Endothelial cell of umbilical vein (primary cell): ENCODE results near the gene PCDHGA2. TPM values are rescaled to one million over a fixed set of nuclear protein-coding genes. Genes with fewer than 3 reads are reported as not detected.

ENCODE experiments used
- BruUV-seq: library from RNA; stranded (reverse); fragments of 400-500 nt; replicated peaks from 2 replicates; lab custom pipeline; 2021; lab: Mats Ljungman, UMichigan
- CTCF ChIA-PET: fragments of 300-600, 350-600 bp; sonication (Branson Sonifier 250); formaldehyde crosslinking; loops from one replicate; lab custom pipeline; 2021; ENCODE audit warnings: antibody characterized with exemption, inconsistent platforms; lab: Charles Lee
- POLR2A ChIA-PET: fragments of 300-600, 350-600 bp; sonication (Branson Sonifier 250); formaldehyde crosslinking; loops from one replicate; lab custom pipeline; 2021; ENCODE audit warnings: antibody characterized with exemption, inconsistent platforms; lab: Charles Lee
- DNase-seq: peaks from one replicate; pipeline ENCODE4 v3.0.0-alpha.2; 2011; ENCODE audit warnings: low read depth, low spot score
- FAIRE-seq: peaks from 2 replicates; lab custom pipeline; 2011; peaks lifted over from hg19 to GRCh38; lab: Jason Lieb, UNC
- H2AFZ ChIP-seq: 2 replicates; pipeline ENCODE4 v1.6.0; 2012; ENCODE audit warnings: low read depth, low read length, control low read depth, inconsistent platforms
- H3K27ac ChIP-seq: 2 replicates; pipeline ENCODE4 v1.5.1; 2011; ENCODE audit warnings: low read depth, mild to moderate bottlenecking, control low read depth, low read length, moderate library complexity; ENCODE audit not compliant: insufficient read depth
- H3K27me3 ChIP-seq, 2 experiments: 2 replicates each; pipeline versions ENCODE4 v1.6.0 to v1.6.1; 2011; ENCODE audit warnings: low read length in 2 of 2, mixed read lengths in 1 of 2; ENCODE audit not compliant: control insufficient read depth in 2 of 2, insufficient read depth in 2 of 2
- H3K36me3 ChIP-seq, 2 experiments: 2 replicates in 1 of 2; 3 replicates in 1 of 2; pipeline ENCODE4 v1.5.1; 2011; ENCODE audit warnings: low read length in 2 of 2, mild to moderate bottlenecking in 1 of 2, moderate library complexity in 1 of 2; ENCODE audit not compliant: control insufficient read depth in 2 of 2, insufficient read depth in 2 of 2; ENCODE audit errors: extremely low read depth in 1 of 2
- H3K4me1 ChIP-seq: 3 replicates; pipeline ENCODE4 v1.5.1; 2011; ENCODE audit warnings: mild to moderate bottlenecking, low read length; ENCODE audit not compliant: control insufficient read depth, insufficient read depth; ENCODE audit errors: extremely low read depth
- H3K4me2 ChIP-seq: 2 replicates; pipeline ENCODE4 v1.6.1; 2011; ENCODE audit warnings: low read length, control low read depth, mixed read lengths; ENCODE audit not compliant: insufficient read depth
- H3K4me3 ChIP-seq, 3 experiments: fragments of 200-600 bp in 1 of 3; sonication (generic), shearing (Covaris generic) in 1 of 3; replicated peaks in 1 of 3; 2 replicates each; pipeline ENCODE4 v1.5.1; 2011 to 2016; ENCODE audit warnings: control low read depth in 3 of 3, low read length in 3 of 3, mild to moderate bottlenecking in 2 of 3, inconsistent platforms in 1 of 3, low read depth in 1 of 3, moderate library complexity in 1 of 3; ENCODE audit not compliant: insufficient read depth in 1 of 3
- H3K79me2 ChIP-seq: 2 replicates; pipeline ENCODE4 v1.6.0; 2012; ENCODE audit warnings: low read length, inconsistent platforms; ENCODE audit not compliant: control insufficient read depth, insufficient read depth
- H3K9ac ChIP-seq: replicated peaks from 2 replicates; pipeline ENCODE3; 2011; ENCODE audit warnings: low read length, control low read depth; ENCODE audit not compliant: insufficient read depth; ENCODE audit errors: extremely low read depth
- H3K9me1 ChIP-seq: replicated peaks from 3 replicates; pipeline ENCODE4 v1.6.0; 2011; ENCODE audit warnings: mild to moderate bottlenecking, low read length; ENCODE audit not compliant: control insufficient read depth, insufficient read depth; ENCODE audit errors: extremely low read depth
- H3K9me3 ChIP-seq: replicated peaks from 2 replicates; pipeline ENCODE4 v1.5.1; 2012; ENCODE audit warnings: low read length, inconsistent platforms; ENCODE audit not compliant: control insufficient read depth, insufficient read depth
- H4K20me1 ChIP-seq: replicated peaks from 2 replicates; pipeline ENCODE3; 2011; ENCODE audit warnings: mild to moderate bottlenecking, low read length; ENCODE audit not compliant: control insufficient read depth, insufficient read depth; ENCODE audit errors: extremely low read depth
- FOS ChIP-seq: IDR thresholded peaks from 2 replicates; pipeline ENCODE4 v1.6.1; 2011; ENCODE audit warnings: mild to moderate bottlenecking, low read length, moderate library complexity, borderline replicate concordance; ENCODE audit not compliant: insufficient read depth
- GATA2 ChIP-seq: IDR thresholded peaks from 2 replicates; pipeline ENCODE4 v1.7.0; 2011; ENCODE audit warnings: low read depth, mild to moderate bottlenecking, moderate library complexity, mixed read lengths, low read length; ENCODE audit not compliant: insufficient read length, insufficient read depth
- JUN ChIP-seq: IDR thresholded peaks from 2 replicates; pipeline ENCODE4 v1.6.1; 2011; ENCODE audit warnings: borderline replicate concordance, low read depth; ENCODE audit not compliant: insufficient read length, insufficient read depth
- dilution Hi-C: fragments of 300-500 bp; cut with MboI; formaldehyde crosslinking; loops from one replicate; pipeline ENCODE4 v1.15.0; 2019; ENCODE audit warnings: low sequenced_read_pairs; ENCODE audit not compliant: extremely low pct_ligation_motif_present
- intact Hi-C: fragments of 100-400 bp; cut with micrococcal nuclease; formaldehyde crosslinking; loops from one replicate; pipeline ENCODE4 v1.10.0; 2022
- polyA plus RNA-seq, 4 experiments: library from polyadenylated mRNA; depleted of rRNA in 3 of 4; stranded (reverse) in 3 of 4; unstranded in 1 of 4; fragments of >200 nt; gene quantifications; 2 replicates each; pipeline versions ENCODE4 v1.2.1 to v1.2.3, GENCODE V29; 2011 to 2012; ENCODE audit warnings: missing spikeins in 1 of 4
- total RNA-seq: library from RNA; stranded (reverse); gene quantifications from 2 replicates; pipeline ENCODE4 v1.2.3, GENCODE V29; 2021

Gene PCDHGA2
- total and polyA plus RNA-seq, 2 donors (not counting 3 experiments of a cell fraction or from before 2014, with no cell fraction given) = 1.2 to 2.0 TPM

GRCh38 chr5:141298376-141298775 is 40.2 kb upstream of the PCDHGA2 start:
- no peak overlapping the region for H3K4me3 ChIP-seq
- H3K4me1 ChIP-seq = no peaks in the 10 kb centered on the region
- H2AFZ ChIP-seq = no peak overlapping the region
- H3K79me2 ChIP-seq = no peaks in the 10 kb centered on the region
- no peaks in the 10 kb centered on the region for H3K36me3 ChIP-seq
- dilution Hi-C loops (no loop called here), intact Hi-C loops (no loop called here)
- CTCF ChIA-PET = interaction anchor here (1.4 kb wide), 1 partner anchor 21 kb away, joined by 3 read pairs; no protein-coding TSS in a partner anchor
- POLR2A ChIA-PET = no interaction called here
- no peak overlapping the region for H3K27ac ChIP-seq
- TF ChIP-seq JUN (no peak), FOS (no peak)
- no peaks in the 10 kb centered on the region for H4K20me1 ChIP-seq
- BruUV-seq = no TSS peak
- no peak overlapping the region for H3K9ac ChIP-seq
- H3K9me1 ChIP-seq = no peaks in the 10 kb centered on the region
- no peaks in the 10 kb centered on the region for H3K27me3 ChIP-seq
- no peak for DNase-seq
- FAIRE-seq = no peak
- no peak overlapping the region for H3K4me2 ChIP-seq
- no peaks in the 10 kb centered on the region for H3K9me3 ChIP-seq

GRCh38 chr5:141303756-141304155 is 34.8 kb upstream of the PCDHGA2 start, which contains the start of gene SLC25A2:
TSS of gene SLC25A2 (minus strand) at chr5:141304049. CDS start at chr5:141303865, 184 bp downstream.
- no TSS peak for BruUV-seq
- H3K9me3 ChIP-seq = no peaks in the 10 kb centered on the region

More at GRCh38 chr5:141303756-141304155, 34.8 kb upstream of the PCDHGA2 start, which contains the start of gene SLC25A2:
- no peak for TF ChIP-seq GATA2
- ChIA-PET CTCF (no interaction called here), POLR2A (no interaction called here)
- no peaks in the 10 kb centered on the region for H3K36me3 ChIP-seq
- no peak within 1 kb of the TSS for H3K4me2 ChIP-seq
- H4K20me1 ChIP-seq = no peaks in the 10 kb centered on the region
- intact Hi-C loops = no loop called here
- dilution Hi-C loops = no loop called here
- no peak within 1 kb of the TSS for H3K27ac ChIP-seq
- H3K9me1 ChIP-seq = no peaks in the 10 kb centered on the region
- H3K4me3 ChIP-seq = no peak within 1 kb of the TSS
- no peaks in the 10 kb centered on the region for H3K4me1 ChIP-seq
- H2AFZ ChIP-seq = no peak within 1 kb of the TSS
- H3K79me2 ChIP-seq = no peaks in the 10 kb centered on the region
- DNase-seq (no peak), FAIRE-seq (no peak)
- H3K27me3 ChIP-seq = no peaks in the 10 kb centered on the region
- H3K9ac ChIP-seq = no peak within 1 kb of the TSS
